Endothelial cell of umbilical vein (primary cell): Measurements from ENCODE around the gene ITGB1BP1.

Source experiments
- MYC ChIP-seq: IDR thresholded peaks from one replicate; pipeline ENCODE4 v1.6.1; 2011; ENCODE audit warnings: mild to moderate bottlenecking, low read depth, low read length
- POLR2A ChIP-seq: IDR thresholded peaks from 2 replicates; pipeline ENCODE4 v1.6.1; 2012; ENCODE audit warnings: low read depth, mild to moderate bottlenecking, control low read depth, low read length
- TF ChIP-seq, protein P1 (sequence below), 2 donors: IDR thresholded peaks; 1 replicate in 1 of 2; 2 replicates in 1 of 2; pipeline ENCODE4 v1.5.1; 2011; ENCODE audit warnings: low read length in 2 of 2, mild to moderate bottlenecking in 2 of 2, moderate library complexity in 2 of 2, control low read depth in 1 of 2, inconsistent platforms in 1 of 2, low read depth in 1 of 2; ENCODE audit not compliant: insufficient read depth in 1 of 2; ENCODE audit errors: extremely low read depth in 1 of 2
- TF ChIP-seq, protein P2 (sequence below): IDR thresholded peaks from 2 replicates; pipeline ENCODE4 v1.6.1; 2011; ENCODE audit not compliant: insufficient read depth, insufficient read length

DNA sequence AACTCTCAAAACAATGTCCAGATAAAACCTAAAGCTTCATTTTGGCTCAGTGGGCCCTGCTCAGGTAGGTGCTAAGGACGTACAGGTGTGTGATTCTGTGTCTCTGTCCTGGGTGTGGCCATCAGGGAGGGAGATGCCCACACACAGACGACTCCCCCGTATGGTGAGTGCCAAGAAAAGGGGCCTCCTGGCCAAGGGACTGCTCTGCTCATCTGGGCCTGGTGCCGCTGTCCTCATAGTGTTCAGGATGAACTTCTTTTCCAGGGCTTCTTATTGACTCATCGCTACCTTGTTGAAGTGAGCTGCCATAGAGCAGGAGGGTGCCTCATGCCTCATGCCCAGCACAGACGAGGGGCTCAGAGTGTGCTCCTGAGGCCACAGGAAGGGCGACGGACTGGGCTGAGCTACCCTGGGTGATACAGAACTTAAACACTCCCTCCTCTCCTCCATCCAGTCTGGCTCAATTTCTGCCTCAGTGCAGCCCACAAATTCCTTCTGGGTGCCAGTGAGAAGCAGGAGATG, 57.8 kb downstream of the ITGB1BP1 start:
- TF ChIP-seq POLR2A (no peak), MYC (no peak)
- TF ChIP-seq, protein P1, sequence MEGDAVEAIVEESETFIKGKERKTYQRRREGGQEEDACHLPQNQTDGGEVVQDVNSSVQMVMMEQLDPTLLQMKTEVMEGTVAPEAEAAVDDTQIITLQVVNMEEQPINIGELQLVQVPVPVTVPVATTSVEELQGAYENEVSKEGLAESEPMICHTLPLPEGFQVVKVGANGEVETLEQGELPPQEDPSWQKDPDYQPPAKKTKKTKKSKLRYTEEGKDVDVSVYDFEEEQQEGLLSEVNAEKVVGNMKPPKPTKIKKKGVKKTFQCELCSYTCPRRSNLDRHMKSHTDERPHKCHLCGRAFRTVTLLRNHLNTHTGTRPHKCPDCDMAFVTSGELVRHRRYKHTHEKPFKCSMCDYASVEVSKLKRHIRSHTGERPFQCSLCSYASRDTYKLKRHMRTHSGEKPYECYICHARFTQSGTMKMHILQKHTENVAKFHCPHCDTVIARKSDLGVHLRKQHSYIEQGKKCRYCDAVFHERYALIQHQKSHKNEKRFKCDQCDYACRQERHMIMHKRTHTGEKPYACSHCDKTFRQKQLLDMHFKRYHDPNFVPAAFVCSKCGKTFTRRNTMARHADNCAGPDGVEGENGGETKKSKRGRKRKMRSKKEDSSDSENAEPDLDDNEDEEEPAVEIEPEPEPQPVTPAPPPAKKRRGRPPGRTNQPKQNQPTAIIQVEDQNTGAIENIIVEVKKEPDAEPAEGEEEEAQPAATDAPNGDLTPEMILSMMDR (IDR thresholded peaks at IDR 0.05; ENCODE audit: extremely low read depth in 1 of 2, insufficient read depth in 1 of 2, low read depth in 1 of 2, low read length in 2 of 2): no peak
- TF ChIP-seq, protein P2, sequence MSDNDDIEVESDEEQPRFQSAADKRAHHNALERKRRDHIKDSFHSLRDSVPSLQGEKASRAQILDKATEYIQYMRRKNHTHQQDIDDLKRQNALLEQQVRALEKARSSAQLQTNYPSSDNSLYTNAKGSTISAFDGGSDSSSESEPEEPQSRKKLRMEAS: no peak
